Spleen (tissue), 7 donors: ENCODE results near the gene TOR1B.

ENCODE experiments used
- POLR2A ChIP-seq, 3 donors: fragments of 450-650 bp; IDR thresholded peaks; one replicate each; pipeline ENCODE4 v1.5.1; 2017; ENCODE audit warnings: antibody characterized with exemption in 3 of 3, mild to moderate bottlenecking in 1 of 3
- TF ChIP-seq, protein P1 (sequence below), 11 experiments: fragments of 200-600 bp in 7 of 11; fragments of 450-650 bp in 4 of 11; sonication (generic) in 4 of 11; IDR thresholded peaks in 8 of 11; conservative IDR thresholded peaks in 3 of 11; 1 replicate in 7 of 11; 2 replicates in 4 of 11; pipeline versions ENCODE4 v1.4.0 to v1.8.0; 2016 to 2021; ENCODE audit warnings: antibody characterized with exemption in 11 of 11, inconsistent platforms in 4 of 11, mild to moderate bottlenecking in 1 of 11
- donor health status: DM: no; HTN: no; CAD: no; lungs with moderate emphysema.
- donor health status: DM: no; HTN: no; CAD: no.
- donor health status: DM: no; HTN: no; CAD: no.

DNA sequence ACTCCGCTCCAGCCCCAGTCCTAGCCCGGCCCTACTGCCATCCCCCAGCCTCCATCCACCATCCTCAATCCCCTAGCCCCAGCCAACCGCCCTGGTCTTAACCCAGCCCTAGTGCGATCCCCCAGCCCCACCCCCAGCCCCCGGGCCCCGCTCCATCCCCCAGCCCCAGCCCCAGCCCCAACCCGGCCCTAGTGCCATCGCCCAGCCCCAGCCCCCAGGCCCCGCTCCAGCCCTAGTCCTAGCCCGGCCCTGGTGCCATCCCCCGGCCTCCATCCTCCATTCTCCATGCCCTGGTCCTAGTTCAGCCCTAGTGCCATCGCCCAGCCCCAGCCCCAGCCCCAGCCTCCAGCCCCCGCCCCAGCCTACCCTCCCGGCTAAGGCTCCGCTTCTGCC, 20.6 kb downstream of the TOR1B start:
- TF ChIP-seq, protein P1, sequence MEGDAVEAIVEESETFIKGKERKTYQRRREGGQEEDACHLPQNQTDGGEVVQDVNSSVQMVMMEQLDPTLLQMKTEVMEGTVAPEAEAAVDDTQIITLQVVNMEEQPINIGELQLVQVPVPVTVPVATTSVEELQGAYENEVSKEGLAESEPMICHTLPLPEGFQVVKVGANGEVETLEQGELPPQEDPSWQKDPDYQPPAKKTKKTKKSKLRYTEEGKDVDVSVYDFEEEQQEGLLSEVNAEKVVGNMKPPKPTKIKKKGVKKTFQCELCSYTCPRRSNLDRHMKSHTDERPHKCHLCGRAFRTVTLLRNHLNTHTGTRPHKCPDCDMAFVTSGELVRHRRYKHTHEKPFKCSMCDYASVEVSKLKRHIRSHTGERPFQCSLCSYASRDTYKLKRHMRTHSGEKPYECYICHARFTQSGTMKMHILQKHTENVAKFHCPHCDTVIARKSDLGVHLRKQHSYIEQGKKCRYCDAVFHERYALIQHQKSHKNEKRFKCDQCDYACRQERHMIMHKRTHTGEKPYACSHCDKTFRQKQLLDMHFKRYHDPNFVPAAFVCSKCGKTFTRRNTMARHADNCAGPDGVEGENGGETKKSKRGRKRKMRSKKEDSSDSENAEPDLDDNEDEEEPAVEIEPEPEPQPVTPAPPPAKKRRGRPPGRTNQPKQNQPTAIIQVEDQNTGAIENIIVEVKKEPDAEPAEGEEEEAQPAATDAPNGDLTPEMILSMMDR (IDR thresholded peaks at IDR 0.05 in 8 of 11, conservative IDR thresholded peaks at IDR 0.05 in 3 of 11), result no peak
- no peak for TF ChIP-seq POLR2A (IDR thresholded peaks at IDR 0.05)
